Left kidney (tissue), 2 donors: ENCODE results near the gene MMP25. TPM values are rescaled to one million over a fixed set of nuclear protein-coding genes. Genes with fewer than 3 reads are reported as not detected.
A peak's percentile ranks its signal among the peaks of the same experiment; 100 is the strongest.

Experiments used
- DNase-seq: peaks from one replicate; pipeline ENCODE4 v3.0.0-alpha.2; 2013
- polyA plus RNA-seq: library from polyadenylated mRNA; unstranded; fragments of 120-200 nt; gene quantifications from one replicate; pipeline ENCODE4 v1.2.1, GENCODE V29; 2013; ENCODE audit not compliant: insufficient read length

The MMP25 gene
- polyA plus RNA-seq, 1 donor: 1.7 TPM

- DNase-seq: no peak
Measured at GRCh38 chr16:3092501-3092941, 46.2 kb downstream of the MMP25 start.

- no peak for DNase-seq
Measured at GRCh38 chr16:3094289-3095027, 48.1 kb downstream of the MMP25 start.

GRCh38 chr16:3095869-3096268 lies 49.5 kb downstream of the MMP25 start:
- DNase-seq: no peak

- DNase-seq: no peak
Measured at GRCh38 chr16:3096362-3096761, 50.0 kb downstream of the MMP25 start.

- DNase-seq: no peak
Measured at GRCh38 chr16:3097266-3097665, 50.9 kb downstream of the MMP25 start.

- no peak for DNase-seq
Measured at GRCh38 chr16:3098459-3099394, 52.4 kb downstream of the MMP25 start, which contains the start of gene ZSCAN10. Gene ZSCAN10, minus strand, starts transcription at chr16:3099294. Its CDS starts 6,357 bp downstream, at chr16:3092937.

GRCh38 chr16:3099395-3099731 lies 53.0 kb downstream of the MMP25 start:
- DNase-seq: no peak

- DNase-seq: peak; percentile 86
Measured at GRCh38 chr16:3099732-3100499, 53.6 kb downstream of the MMP25 start.

- no peak for DNase-seq
Measured at GRCh38 chr16:3101018-3101840, 54.9 kb downstream of the MMP25 start.

GRCh38 chr16:3101841-3102470 lies 55.6 kb downstream of the MMP25 start:
- DNase-seq: no peak

- peak; percentile 86 for DNase-seq
Measured at GRCh38 chr16:3106205-3106928, 60.0 kb downstream of the MMP25 start.

Other genes starting within 250 kb of the MMP25 start
- gene PRSS41, start 248.1 kb upstream of the MMP25 start, polyA plus RNA-seq: not detected
- gene PRSS21, start 229.3 kb upstream of the MMP25 start, polyA plus RNA-seq: 0.22 TPM
- gene ZG16B, start 216.3 kb upstream of the MMP25 start, polyA plus RNA-seq: 0.48 TPM
- gene PRSS22, start 188.4 kb upstream of the MMP25 start, polyA plus RNA-seq: 8.2 TPM
- 15.2 TPM for gene FLYWCH2, start 163.3 kb upstream of the MMP25 start, polyA plus RNA-seq
- 16.4 TPM for gene FLYWCH1, start 134.6 kb upstream of the MMP25 start, polyA plus RNA-seq
- gene KREMEN2, start 82.3 kb upstream of the MMP25 start, polyA plus RNA-seq: 1.4 TPM
- 9.6 TPM for gene PAQR4, start 77.2 kb upstream of the MMP25 start, polyA plus RNA-seq
- gene PKMYT1, start 66.1 kb upstream of the MMP25 start, polyA plus RNA-seq: 22.0 TPM
- 2.0 TPM for gene CLDN9, start 33.6 kb upstream of the MMP25 start, polyA plus RNA-seq
- gene CLDN6, start 28.4 kb upstream of the MMP25 start, polyA plus RNA-seq: 29.6 TPM
- 6.7 TPM for gene TNFRSF12A, start 26.2 kb upstream of the MMP25 start, polyA plus RNA-seq
- 56.2 TPM for gene HCFC1R1, start 22.6 kb upstream of the MMP25 start, polyA plus RNA-seq
- 29.5 TPM for gene THOC6, start 22.5 kb upstream of the MMP25 start, polyA plus RNA-seq
- gene BICDL2, start 9.6 kb upstream of the MMP25 start, polyA plus RNA-seq: 2.6 TPM
- gene IL32, start 19.1 kb downstream of the MMP25 start, polyA plus RNA-seq: 23.4 TPM
- 0.10 TPM for gene ZSCAN10, start 52.7 kb downstream of the MMP25 start, polyA plus RNA-seq
- 15.2 TPM for gene ZNF205, start 66.0 kb downstream of the MMP25 start, polyA plus RNA-seq
- gene ZNF213, start 88.5 kb downstream of the MMP25 start, polyA plus RNA-seq: 13.2 TPM
- gene OR1F1, start 141.6 kb downstream of the MMP25 start, polyA plus RNA-seq: not detected
- gene ZNF200, start 188.6 kb downstream of the MMP25 start, polyA plus RNA-seq: 16.9 TPM
- gene MEFV, start 210.1 kb downstream of the MMP25 start, polyA plus RNA-seq: 0.35 TPM
- 52.1 TPM for gene ZNF263, start 236.9 kb downstream of the MMP25 start, polyA plus RNA-seq